GM12891 (cell line): ENCODE measurements around the gene PPP1CA.
A peak's percentile ranks its signal among the peaks of the same experiment; 100 is the strongest.

Source experiments
- DNase-seq: peaks from one replicate; pipeline ENCODE4 v3.0.0; 2011; ENCODE audit warnings: low spot score; ENCODE audit not compliant: insufficient read length
- FAIRE-seq: peaks from 2 replicates; lab custom pipeline; 2011; peaks lifted over from hg19 to GRCh38; lab: Jason Lieb, UNC
- PAX5 ChIP-seq: IDR thresholded peaks from 2 replicates; pipeline ENCODE4 v1.6.1; 2011; ENCODE audit warnings: low read length, moderate library complexity, mild to moderate bottlenecking; ENCODE audit not compliant: insufficient read depth, severe bottlenecking
- POLR2A ChIP-seq: IDR thresholded peaks from 2 replicates; pipeline ENCODE4 v1.6.1; 2011; ENCODE audit warnings: low read depth, low read length, control low read depth
- POLR2AphosphoS5 ChIP-seq: IDR thresholded peaks from 2 replicates; pipeline ENCODE4 v1.6.1; 2011; ENCODE audit warnings: low read depth, low read length, control low read depth
- POU2F2 ChIP-seq: IDR thresholded peaks from 2 replicates; pipeline ENCODE4 v1.6.1; 2011; ENCODE audit warnings: low read depth, mild to moderate bottlenecking, control low read depth, low read length, moderate library complexity
- SPI1 ChIP-seq: IDR thresholded peaks from 2 replicates; pipeline ENCODE4 v1.6.1; 2011; ENCODE audit warnings: low read depth, low read length, control low read depth
- TAF1 ChIP-seq: IDR thresholded peaks from 2 replicates; pipeline ENCODE4 v1.6.1; 2011; ENCODE audit warnings: low read depth, low read length, control low read depth

The PPP1CA gene

DNA sequence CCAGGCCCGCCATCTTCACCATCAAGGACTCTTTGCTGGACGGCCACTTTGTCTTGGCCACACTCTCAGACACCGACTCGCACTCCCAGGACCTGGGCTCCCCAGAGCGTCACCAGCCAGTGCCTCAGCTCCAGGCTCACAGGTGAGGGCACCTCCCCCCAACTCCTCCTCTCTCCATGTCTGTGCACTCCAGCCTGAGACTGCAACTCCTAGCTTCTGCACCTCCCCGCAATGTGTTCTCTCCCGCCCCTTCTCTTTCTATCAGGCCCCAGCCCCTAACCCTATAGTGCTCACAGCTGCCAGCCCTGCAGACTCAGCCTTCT lies 5.4 kb downstream of the PPP1CA start:
- DNase-seq (no peak), FAIRE-seq (no peak)

DNA sequence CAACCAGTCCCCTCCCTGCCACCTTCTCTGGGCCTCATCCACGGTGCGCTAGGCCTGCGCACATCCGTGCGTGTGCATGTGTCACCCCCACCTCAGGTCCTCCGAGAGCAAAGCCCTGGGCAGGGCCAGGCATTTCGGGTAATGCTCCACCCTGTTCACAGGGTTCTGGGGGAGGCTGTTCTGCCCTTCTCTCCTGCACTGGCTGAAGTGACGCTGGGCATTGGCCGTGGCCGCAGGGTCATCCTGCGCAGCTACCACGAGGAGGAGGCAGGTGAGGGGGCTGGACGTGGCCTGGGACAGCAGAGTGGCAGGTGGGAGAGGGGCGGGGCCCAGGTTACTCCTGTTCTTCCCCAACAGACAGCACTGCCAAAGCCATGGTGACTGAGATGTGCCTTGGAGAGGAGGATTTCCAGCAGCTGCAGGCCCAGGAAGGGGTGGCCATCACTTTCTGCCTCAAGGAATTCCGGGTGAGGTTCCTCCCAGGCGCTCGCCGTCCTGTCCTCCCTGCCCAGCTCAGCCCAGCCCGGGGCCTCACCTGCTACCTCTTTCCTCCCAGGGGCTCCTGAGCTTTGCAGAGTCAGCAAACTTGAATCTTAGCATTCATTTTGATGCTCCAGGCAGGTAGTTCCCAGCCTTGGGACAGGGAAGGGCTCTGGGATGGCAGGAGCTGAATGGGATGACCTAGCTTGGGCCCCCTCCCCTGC lies 6.0 kb downstream of the PPP1CA start:
- no peak for FAIRE-seq

More for the DNA sequence above, 5.4 kb downstream of the PPP1CA start:
- no peak for TF ChIP-seq POLR2A
- TF ChIP-seq POU2F2: no peak
- TF ChIP-seq POLR2AphosphoS5: no peak
- no peak for TF ChIP-seq PAX5

DNA sequence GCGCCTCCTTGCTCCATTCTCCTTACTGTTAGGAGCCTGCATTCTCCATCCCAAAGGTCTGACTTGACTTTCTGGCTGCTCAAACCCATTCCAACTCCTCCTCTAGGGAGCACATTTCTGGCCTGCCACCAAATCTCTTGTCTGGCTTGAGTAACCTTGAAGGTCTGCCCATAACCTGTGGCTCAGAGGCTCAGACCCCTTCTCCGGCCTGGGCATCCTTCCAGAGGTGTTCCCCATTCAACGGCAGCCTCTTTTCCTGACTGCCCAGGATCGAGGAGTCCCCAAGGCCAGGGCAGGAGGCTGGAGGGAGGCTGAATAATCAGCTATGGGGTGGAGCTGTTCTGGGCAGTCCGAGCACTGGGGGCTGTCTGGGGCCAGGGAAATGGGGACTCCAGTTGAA lies 7.7 kb downstream of the PPP1CA start:
- DNase-seq (no peak), FAIRE-seq (no peak)
- TF ChIP-seq POLR2A (no peak), TAF1 (no peak), POU2F2 (no peak), SPI1 (no peak), POLR2AphosphoS5 (no peak), PAX5 (no peak)

More for the DNA sequence above, 6.0 kb downstream of the PPP1CA start:
- TF ChIP-seq POLR2AphosphoS5: no peak
- no peak for TF ChIP-seq SPI1
- TF ChIP-seq TAF1: no peak
- no peak for TF ChIP-seq POU2F2
- TF ChIP-seq PAX5: no peak
- no peak for TF ChIP-seq POLR2A
- DNase-seq: no peak

DNA sequence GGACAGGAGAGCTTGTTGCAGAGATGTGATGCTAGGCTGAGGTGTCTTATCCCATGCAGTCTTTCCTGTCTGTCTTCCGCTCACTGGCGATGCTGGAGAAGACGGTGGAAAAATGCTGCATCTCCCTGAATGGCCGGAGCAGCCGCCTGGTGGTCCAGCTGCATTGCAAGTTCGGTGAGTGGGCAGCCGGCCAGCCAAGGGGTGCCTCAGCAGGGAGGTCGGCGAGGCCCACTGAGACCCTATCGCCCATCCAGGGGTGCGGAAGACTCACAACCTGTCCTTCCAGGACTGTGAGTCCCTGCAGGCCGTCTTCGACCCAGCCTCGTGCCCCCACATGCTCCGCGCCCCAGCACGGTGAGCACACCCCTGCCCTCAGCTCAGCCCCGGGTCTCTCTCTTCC lies 8.2 kb downstream of the PPP1CA start:
- no peak for FAIRE-seq
- DNase-seq: no peak
- TF ChIP-seq POLR2A: no peak
- no peak for TF ChIP-seq PAX5
- no peak for TF ChIP-seq POLR2AphosphoS5
- no peak for TF ChIP-seq TAF1
- no peak for TF ChIP-seq POU2F2
- TF ChIP-seq SPI1: no peak

- no peak for DNase-seq
- no peak for FAIRE-seq
- TF ChIP-seq TAF1 (no peak), PAX5 (no peak), POLR2AphosphoS5 (no peak), SPI1 (no peak), POU2F2 (no peak), POLR2A (no peak)
Observed at GRCh38 chr11:67392183-67392715, 9.4 kb downstream of the PPP1CA start.

- peak; percentile 100 for DNase-seq
- TF ChIP-seq SPI1 (no peak), POLR2AphosphoS5 (peak; percentile 34; the same call in 1 of the 2 replicates)
- FAIRE-seq: peak; percentile 94
Observed at GRCh38 chr11:67391304-67392182, 10.1 kb downstream of the PPP1CA start, which contains the start of gene RAD9A. TSS of gene RAD9A (plus strand) at chr11:67391986. CDS start at chr11:67392045, 59 bp downstream.

DNA sequence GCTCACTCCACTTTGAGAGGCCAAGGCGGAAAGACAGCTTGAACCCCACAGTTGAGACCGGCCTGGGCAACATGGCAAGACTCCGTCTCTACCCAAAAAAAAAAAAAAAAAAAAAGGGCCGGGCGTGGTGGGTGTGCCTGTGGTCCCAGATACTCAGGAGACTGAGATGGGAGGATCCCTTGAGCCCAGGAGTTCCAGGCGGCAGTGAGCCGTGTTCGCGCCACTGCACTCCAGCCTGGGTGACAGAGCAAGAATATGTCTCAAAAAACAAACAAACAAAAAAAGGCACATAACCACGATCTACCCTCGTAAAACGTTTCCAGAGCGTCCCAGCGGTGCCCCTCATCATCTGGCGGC lies 10.7 kb downstream of the PPP1CA start:
- DNase-seq (no peak), FAIRE-seq (no peak)
- TF ChIP-seq PAX5 (no peak), POLR2A (no peak), TAF1 (no peak), POLR2AphosphoS5 (no peak), POU2F2 (no peak), SPI1 (no peak)

DNA sequence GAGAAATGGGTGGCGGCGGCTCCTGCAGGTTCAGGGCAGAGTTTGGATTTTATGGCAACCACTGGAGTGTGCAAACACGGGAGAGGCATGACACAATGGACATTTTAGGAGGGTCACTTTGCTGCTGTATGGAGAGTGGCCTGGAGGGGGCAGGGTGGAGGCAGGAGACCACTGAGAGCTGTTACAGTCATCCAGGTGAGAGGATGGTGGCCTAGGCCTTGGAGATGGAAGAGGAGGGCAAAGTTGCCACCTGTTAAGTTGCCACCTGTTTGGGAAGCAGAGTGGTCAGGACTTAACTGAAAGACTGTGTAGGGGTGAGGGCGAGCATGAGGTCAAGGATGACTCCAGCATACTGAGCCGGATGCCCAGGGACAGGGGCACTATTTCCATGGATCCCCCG lies 12.2 kb downstream of the PPP1CA start:
- DNase-seq: no peak
- FAIRE-seq: peak; percentile 13
- TF ChIP-seq POU2F2: no peak
- no peak for TF ChIP-seq POLR2AphosphoS5
- no peak for TF ChIP-seq SPI1
- TF ChIP-seq TAF1: no peak
- TF ChIP-seq PAX5: no peak

- no peak for TF ChIP-seq POU2F2
- no peak for TF ChIP-seq POLR2AphosphoS5
- TF ChIP-seq PAX5: no peak
- TF ChIP-seq POLR2A: no peak
- TF ChIP-seq SPI1: no peak
- TF ChIP-seq TAF1: no peak
- no peak for DNase-seq
Observed at GRCh38 chr11:67387518-67387917, 14.1 kb downstream of the PPP1CA start.

DNA sequence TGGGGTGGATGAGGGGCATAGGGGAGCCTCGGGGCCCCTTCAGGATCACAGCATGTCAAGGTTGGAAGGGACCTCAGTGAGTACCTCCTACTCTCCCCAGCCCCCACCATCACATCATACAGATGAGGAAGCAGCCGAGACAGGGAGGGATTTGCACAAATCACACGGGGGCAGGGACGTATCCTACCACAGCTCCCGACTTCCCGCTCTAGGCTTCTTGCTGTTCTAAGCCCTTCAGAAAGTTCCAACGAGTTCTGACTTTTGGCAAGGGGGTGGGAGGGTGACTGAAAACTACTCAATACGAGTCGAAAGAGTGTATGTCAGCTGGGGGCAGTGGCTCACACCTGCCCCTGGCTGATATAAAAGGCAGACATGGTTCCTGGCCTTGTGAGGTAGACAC lies 14.6 kb downstream of the PPP1CA start:
- FAIRE-seq (no peak), DNase-seq (no peak)
- no peak for TF ChIP-seq POU2F2
- no peak for TF ChIP-seq PAX5
- no peak for TF ChIP-seq SPI1
- TF ChIP-seq POLR2AphosphoS5: no peak
- no peak for TF ChIP-seq POLR2A
- no peak for TF ChIP-seq TAF1

More at GRCh38 chr11:67387518-67387917, 14.1 kb downstream of the PPP1CA start:
- no peak for FAIRE-seq
